ENCODE data around the gene PWP2.
"Not testable (repeated sequence)": the region's sequence is repeated elsewhere in the genome, so short reads cannot be mapped to it uniquely, and the experiment has no call there.

Gene PWP2

GRCh38 chr21:44139787-44140551 lies 32.8 kb downstream of the PWP2 start:
- DNase-seq, result not testable (repeated sequence)

- DNase-seq, result not testable (repeated sequence)
Measured at GRCh38 chr21:44140552-44140932, 33.3 kb downstream of the PWP2 start.

- not testable (repeated sequence) for DNase-seq
Measured at GRCh38 chr21:44142470-44142869, 35.3 kb downstream of the PWP2 start.

GRCh38 chr21:44143380-44143779 lies 36.2 kb downstream of the PWP2 start:
- not testable (repeated sequence) for DNase-seq

GRCh38 chr21:44143996-44144395 lies 36.8 kb downstream of the PWP2 start:
- DNase-seq, result not testable (repeated sequence)

GRCh38 chr21:44144784-44145602 lies 37.8 kb downstream of the PWP2 start:
- not testable (repeated sequence) for DNase-seq

- DNase-seq, result not testable (repeated sequence)
Measured at GRCh38 chr21:44145616-44146015, 38.4 kb downstream of the PWP2 start.

GRCh38 chr21:44147108-44147507 lies 39.9 kb downstream of the PWP2 start:
- not testable (repeated sequence) for DNase-seq

GRCh38 chr21:44150255-44150654 lies 43.1 kb downstream of the PWP2 start:
- not testable (repeated sequence) for DNase-seq

- not testable (repeated sequence) for DNase-seq
Measured at GRCh38 chr21:44153214-44153888, 46.2 kb downstream of the PWP2 start.

GRCh38 chr21:44153889-44154228 lies 46.7 kb downstream of the PWP2 start:
- DNase-seq, result not testable (repeated sequence)

GRCh38 chr21:44154816-44155230 lies 47.6 kb downstream of the PWP2 start:
- not testable (repeated sequence) for DNase-seq

GRCh38 chr21:44155231-44155993 lies 48.2 kb downstream of the PWP2 start:
- DNase-seq, result not testable (repeated sequence)

- not testable (repeated sequence) for DNase-seq
Measured at GRCh38 chr21:44155994-44156380, 48.8 kb downstream of the PWP2 start.

- DNase-seq, result not testable (repeated sequence)
Measured at GRCh38 chr21:44157439-44158081, 50.4 kb downstream of the PWP2 start.

GRCh38 chr21:44158082-44158468 lies 50.9 kb downstream of the PWP2 start:
- DNase-seq, result not testable (repeated sequence)

- not testable (repeated sequence) for DNase-seq
Measured at GRCh38 chr21:44159349-44160297, 52.4 kb downstream of the PWP2 start.

GRCh38 chr21:44160298-44160672 lies 53.1 kb downstream of the PWP2 start:
- not testable (repeated sequence) for DNase-seq

GRCh38 chr21:44160821-44161220 lies 53.6 kb downstream of the PWP2 start:
- DNase-seq, result not testable (repeated sequence)

- DNase-seq, result not testable (repeated sequence)
Measured at GRCh38 chr21:44163167-44163653, 56.0 kb downstream of the PWP2 start.

GRCh38 chr21:44165933-44166332 lies 58.7 kb downstream of the PWP2 start:
- not testable (repeated sequence) for DNase-seq
